Measurements from ENCODE around the gene KLHL17. TPM values are rescaled to one million over a fixed set of nuclear protein-coding genes. Genes with fewer than 3 reads are reported as not detected.

Gene KLHL17
- polyA plus RNA-seq, 1 donor (not counting 4 experiments of a cell fraction or from before 2014, with no cell fraction given) = 6.5 TPM

DNA sequence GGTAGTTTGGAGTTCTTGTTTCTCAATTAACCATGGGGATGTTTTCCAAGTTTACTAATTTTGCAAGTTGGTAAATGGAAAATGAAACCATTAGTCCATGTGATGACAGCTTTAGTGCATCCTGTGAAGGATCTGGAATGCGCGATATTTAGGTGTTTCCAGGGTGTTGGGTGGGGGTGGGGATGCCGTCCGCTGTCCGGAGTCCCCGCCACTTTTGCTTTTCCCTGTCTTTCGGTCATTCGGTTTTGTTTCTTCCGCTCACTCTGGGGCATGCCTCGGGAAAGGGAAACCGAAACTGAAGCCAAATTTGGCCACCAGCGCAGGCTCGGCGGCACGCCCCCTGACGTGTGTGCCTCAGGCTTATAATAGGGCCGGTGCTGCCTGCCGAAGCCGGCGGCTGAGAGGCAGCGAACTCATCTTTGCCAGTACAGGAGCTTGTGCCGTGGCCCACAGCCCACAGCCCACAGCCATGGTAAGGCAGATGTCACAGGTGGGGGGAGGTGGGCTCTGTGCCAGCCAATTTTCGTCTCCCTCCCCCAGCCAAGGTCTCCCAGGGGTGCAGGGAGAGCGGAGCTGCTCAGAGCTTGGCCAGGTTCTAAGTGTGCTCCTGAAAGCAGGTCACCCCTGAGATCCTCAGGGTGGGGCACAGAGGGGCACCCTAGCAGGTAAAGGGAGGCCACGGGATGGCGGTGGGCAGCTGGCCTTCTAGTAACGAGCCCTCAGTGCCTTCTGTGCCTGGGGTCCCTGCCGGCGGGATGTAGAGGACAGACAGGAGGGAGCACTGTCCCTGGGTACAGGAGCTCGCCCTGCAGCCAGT, 52.9 kb downstream of the KLHL17 start, which contains the start of gene ISG15:
TSS of gene ISG15 (plus strand) at position 393 of the 817 bp plus-strand sequence. CDS start at position 470, 77 bp downstream.
- H3K79me2 ChIP-seq (ENCODE audit: control insufficient read depth, insufficient read depth, low read length) = peaks cover 8% of the 10 kb centered on the region
- peak within 1 kb of the TSS; percentile 77 for H2AFZ ChIP-seq (ENCODE audit: control insufficient read depth, low read length)
- FAIRE-seq = no peak

DNA sequence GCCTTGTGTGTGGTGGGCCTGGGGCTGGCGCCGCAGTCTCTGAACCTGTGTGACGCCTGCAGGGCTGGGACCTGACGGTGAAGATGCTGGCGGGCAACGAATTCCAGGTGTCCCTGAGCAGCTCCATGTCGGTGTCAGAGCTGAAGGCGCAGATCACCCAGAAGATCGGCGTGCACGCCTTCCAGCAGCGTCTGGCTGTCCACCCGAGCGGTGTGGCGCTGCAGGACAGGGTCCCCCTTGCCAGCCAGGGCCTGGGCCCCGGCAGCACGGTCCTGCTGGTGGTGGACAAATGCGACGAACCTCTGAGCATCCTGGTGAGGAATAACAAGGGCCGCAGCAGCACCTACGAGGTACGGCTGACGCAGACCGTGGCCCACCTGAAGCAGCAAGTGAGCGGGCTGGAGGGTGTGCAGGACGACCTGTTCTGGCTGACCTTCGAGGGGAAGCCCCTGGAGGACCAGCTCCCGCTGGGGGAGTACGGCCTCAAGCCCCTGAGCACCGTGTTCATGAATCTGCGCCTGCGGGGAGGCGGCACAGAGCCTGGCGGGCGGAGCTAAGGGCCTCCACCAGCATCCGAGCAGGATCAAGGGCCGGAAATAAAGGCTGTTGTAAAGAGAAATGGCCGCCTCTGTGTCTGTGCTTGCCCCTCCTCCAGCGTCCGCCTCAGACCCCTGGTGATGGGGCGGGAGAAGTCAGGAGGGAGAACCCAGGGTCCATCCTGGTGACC, 53.7 kb downstream of the KLHL17 start:
- peak overlapping the region; percentile 85 for H3K27ac ChIP-seq (ENCODE audit: control insufficient read depth, insufficient read depth, low read length)
- DNase-seq (ENCODE audit: low read depth, low spot score) (no peak), FAIRE-seq (no peak)
- peaks cover 12% of the 10 kb centered on the region for H3K4me1 ChIP-seq (ENCODE audit: control insufficient read depth, extremely low read depth, insufficient read depth, low read length)
- peak overlapping the region; percentile 0 for H2AFZ ChIP-seq (ENCODE audit: control insufficient read depth, low read length)
- H4K20me1 ChIP-seq (ENCODE audit: control insufficient read depth, extremely low read depth, insufficient read depth, low read length) = no peaks in the 10 kb centered on the region
- peaks cover 8% of the 10 kb centered on the region for H3K79me2 ChIP-seq (ENCODE audit: control insufficient read depth, insufficient read depth, low read length)
- H3K9ac ChIP-seq (ENCODE audit: control insufficient read depth, extremely low read depth, insufficient read depth, low read length) = peak overlapping the region; percentile 83
- H3K27me3 ChIP-seq (ENCODE audit: control insufficient read depth, extremely low read depth, insufficient read depth, low read length) = no peaks in the 10 kb centered on the region
- H3K36me3 ChIP-seq (ENCODE audit: control insufficient read depth in 2 of 2, extremely low read depth in 1 of 2, insufficient read depth in 2 of 2, low read length in 2 of 2) = no peaks in the 10 kb centered on the region
- no peak for TF ChIP-seq EZH2 (IDR thresholded peaks at IDR 0.05; ENCODE audit: low read length)
- TF ChIP-seq, protein P1, sequence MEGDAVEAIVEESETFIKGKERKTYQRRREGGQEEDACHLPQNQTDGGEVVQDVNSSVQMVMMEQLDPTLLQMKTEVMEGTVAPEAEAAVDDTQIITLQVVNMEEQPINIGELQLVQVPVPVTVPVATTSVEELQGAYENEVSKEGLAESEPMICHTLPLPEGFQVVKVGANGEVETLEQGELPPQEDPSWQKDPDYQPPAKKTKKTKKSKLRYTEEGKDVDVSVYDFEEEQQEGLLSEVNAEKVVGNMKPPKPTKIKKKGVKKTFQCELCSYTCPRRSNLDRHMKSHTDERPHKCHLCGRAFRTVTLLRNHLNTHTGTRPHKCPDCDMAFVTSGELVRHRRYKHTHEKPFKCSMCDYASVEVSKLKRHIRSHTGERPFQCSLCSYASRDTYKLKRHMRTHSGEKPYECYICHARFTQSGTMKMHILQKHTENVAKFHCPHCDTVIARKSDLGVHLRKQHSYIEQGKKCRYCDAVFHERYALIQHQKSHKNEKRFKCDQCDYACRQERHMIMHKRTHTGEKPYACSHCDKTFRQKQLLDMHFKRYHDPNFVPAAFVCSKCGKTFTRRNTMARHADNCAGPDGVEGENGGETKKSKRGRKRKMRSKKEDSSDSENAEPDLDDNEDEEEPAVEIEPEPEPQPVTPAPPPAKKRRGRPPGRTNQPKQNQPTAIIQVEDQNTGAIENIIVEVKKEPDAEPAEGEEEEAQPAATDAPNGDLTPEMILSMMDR (optimal IDR thresholded peaks at IDR 0.05 in 1 of 3, IDR thresholded peaks at IDR 0.05 in 1 of 3, conservative IDR thresholded peaks at IDR 0.05 in 1 of 3; ENCODE audit: extremely low read depth in 1 of 3, insufficient read depth in 2 of 3, low read length in 3 of 3) = no peak
- no peaks in the 10 kb centered on the region for H3K9me1 ChIP-seq (ENCODE audit: control insufficient read depth, extremely low read depth, insufficient read depth, low read length)
- dilution Hi-C loops (cut with MboI; ENCODE audit: extremely low pct_ligation_motif_present, low sequenced_read_pairs) = no loop called here
- H3K4me3 ChIP-seq (ENCODE audit: control insufficient read depth in 2 of 3, extremely low read depth in 1 of 3, insufficient read depth in 2 of 3, low read depth in 1 of 3, low read length in 3 of 3) = peak overlapping the region; percentile 66 to 91 (median 71)
- peak overlapping the region; percentile 98 for H3K4me2 ChIP-seq (ENCODE audit: control insufficient read depth, extremely low read depth, insufficient read depth, low read depth, low read length)
- H3K9me3 ChIP-seq (ENCODE audit: control insufficient read depth, low read depth, low read length) = no peaks in the 10 kb centered on the region

More for the DNA sequence above, 52.9 kb downstream of the KLHL17 start, which contains the start of gene ISG15:
- Histone ChIP-seq H3K4me3 (ENCODE audit: control insufficient read depth in 2 of 3, extremely low read depth in 1 of 3, insufficient read depth in 2 of 3, low read depth in 1 of 3, low read length in 3 of 3) (peak within 1 kb of the TSS; percentile 66 to 91 (median 71)), H3K27me3 (ENCODE audit: control insufficient read depth, extremely low read depth, insufficient read depth, low read length) (no peaks in the 10 kb centered on the region), H3K27ac (ENCODE audit: control insufficient read depth, insufficient read depth, low read length) (peak within 1 kb of the TSS; percentile 85), H4K20me1 (ENCODE audit: control insufficient read depth, extremely low read depth, insufficient read depth, low read length) (no peaks in the 10 kb centered on the region), H3K9ac (ENCODE audit: control insufficient read depth, extremely low read depth, insufficient read depth, low read length) (peak within 1 kb of the TSS; percentile 83), H3K36me3 (ENCODE audit: control insufficient read depth in 2 of 2, extremely low read depth in 1 of 2, insufficient read depth in 2 of 2, low read length in 2 of 2) (no peaks in the 10 kb centered on the region), H3K9me3 (ENCODE audit: control insufficient read depth, low read depth, low read length) (no peaks in the 10 kb centered on the region), H3K4me1 (ENCODE audit: control insufficient read depth, extremely low read depth, insufficient read depth, low read length) (peaks cover 12% of the 10 kb centered on the region), H3K4me2 (ENCODE audit: control insufficient read depth, extremely low read depth, insufficient read depth, low read depth, low read length) (peak within 1 kb of the TSS; percentile 98), H3K9me1 (ENCODE audit: control insufficient read depth, extremely low read depth, insufficient read depth, low read length) (no peaks in the 10 kb centered on the region)
- dilution Hi-C loops (cut with MboI; ENCODE audit: extremely low pct_ligation_motif_present, low sequenced_read_pairs) = no loop called here
- DNase-seq (ENCODE audit: low read depth, low spot score) = no peak
- TF ChIP-seq, protein P1 (optimal IDR thresholded peaks at IDR 0.05 in 1 of 3, IDR thresholded peaks at IDR 0.05 in 1 of 3, conservative IDR thresholded peaks at IDR 0.05 in 1 of 3; ENCODE audit: extremely low read depth in 1 of 3, insufficient read depth in 2 of 3, low read length in 3 of 3) = no peak
- TF ChIP-seq EZH2 (IDR thresholded peaks at IDR 0.05; ENCODE audit: low read length) = no peak
